ENCODE results near the gene SPIRE2. TPM values are rescaled to one million over a fixed set of nuclear protein-coding genes. Genes with fewer than 3 reads are reported as not detected.

SPIRE2 gene
- total RNA-seq, 1 experiment from 2014 or later: 21.7 TPM

DNA sequence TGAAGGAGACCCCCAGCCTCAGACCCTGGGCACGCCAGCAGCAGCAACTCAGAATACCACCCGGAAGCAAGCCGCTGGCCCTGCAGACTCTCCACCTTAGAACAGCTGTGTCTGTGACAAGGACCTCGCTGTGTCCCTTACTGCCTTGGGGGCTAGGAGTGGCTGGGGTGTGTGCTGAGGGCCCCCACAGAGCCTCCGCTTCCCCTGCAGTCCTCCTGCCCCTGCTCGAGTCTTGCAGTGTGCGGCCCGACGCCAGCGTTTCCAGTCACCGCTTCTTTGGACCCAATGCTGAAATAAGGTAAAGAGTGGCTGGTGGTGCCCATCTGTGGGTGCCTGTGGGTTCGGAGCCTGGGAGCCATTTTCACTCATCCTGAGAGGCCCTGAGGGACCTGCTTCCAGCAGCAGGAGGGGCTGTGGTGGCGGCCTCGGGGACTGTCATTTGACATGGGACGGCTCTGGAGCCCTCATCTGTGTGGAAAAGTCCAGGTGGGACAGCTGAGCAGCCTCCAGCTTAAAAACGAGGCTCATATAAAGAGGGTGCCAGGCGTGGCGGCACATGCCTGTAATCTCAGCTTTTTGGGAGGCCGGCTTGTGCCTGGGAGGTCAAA, 75.7 kb downstream of the SPIRE2 start:
- Histone ChIP-seq H3K27ac (ENCODE audit: low read length) (no peak overlapping the region), H3K36me3 (ENCODE audit: control insufficient read depth, insufficient read depth, low read length) (no peaks in the 10 kb centered on the region; the same call in 1 of the 2 replicates), H3K9me3 (ENCODE audit: control insufficient read depth, insufficient read depth, low read depth, low read length) (no peaks in the 10 kb centered on the region), H3K27me3 (ENCODE audit: control insufficient read depth, insufficient read depth, low read length) (no peaks in the 10 kb centered on the region), H3K4me1 (ENCODE audit: control insufficient read depth, insufficient read depth, low read length) (no peaks in the 10 kb centered on the region), H3K4me3 (ENCODE audit: low read depth in 2 of 2, low read length in 2 of 2) (no peak overlapping the region)
- DNase-seq (ENCODE audit: low read depth, low spot score) (no peak), ATAC-seq (no peak)
- TF ChIP-seq, protein P1, sequence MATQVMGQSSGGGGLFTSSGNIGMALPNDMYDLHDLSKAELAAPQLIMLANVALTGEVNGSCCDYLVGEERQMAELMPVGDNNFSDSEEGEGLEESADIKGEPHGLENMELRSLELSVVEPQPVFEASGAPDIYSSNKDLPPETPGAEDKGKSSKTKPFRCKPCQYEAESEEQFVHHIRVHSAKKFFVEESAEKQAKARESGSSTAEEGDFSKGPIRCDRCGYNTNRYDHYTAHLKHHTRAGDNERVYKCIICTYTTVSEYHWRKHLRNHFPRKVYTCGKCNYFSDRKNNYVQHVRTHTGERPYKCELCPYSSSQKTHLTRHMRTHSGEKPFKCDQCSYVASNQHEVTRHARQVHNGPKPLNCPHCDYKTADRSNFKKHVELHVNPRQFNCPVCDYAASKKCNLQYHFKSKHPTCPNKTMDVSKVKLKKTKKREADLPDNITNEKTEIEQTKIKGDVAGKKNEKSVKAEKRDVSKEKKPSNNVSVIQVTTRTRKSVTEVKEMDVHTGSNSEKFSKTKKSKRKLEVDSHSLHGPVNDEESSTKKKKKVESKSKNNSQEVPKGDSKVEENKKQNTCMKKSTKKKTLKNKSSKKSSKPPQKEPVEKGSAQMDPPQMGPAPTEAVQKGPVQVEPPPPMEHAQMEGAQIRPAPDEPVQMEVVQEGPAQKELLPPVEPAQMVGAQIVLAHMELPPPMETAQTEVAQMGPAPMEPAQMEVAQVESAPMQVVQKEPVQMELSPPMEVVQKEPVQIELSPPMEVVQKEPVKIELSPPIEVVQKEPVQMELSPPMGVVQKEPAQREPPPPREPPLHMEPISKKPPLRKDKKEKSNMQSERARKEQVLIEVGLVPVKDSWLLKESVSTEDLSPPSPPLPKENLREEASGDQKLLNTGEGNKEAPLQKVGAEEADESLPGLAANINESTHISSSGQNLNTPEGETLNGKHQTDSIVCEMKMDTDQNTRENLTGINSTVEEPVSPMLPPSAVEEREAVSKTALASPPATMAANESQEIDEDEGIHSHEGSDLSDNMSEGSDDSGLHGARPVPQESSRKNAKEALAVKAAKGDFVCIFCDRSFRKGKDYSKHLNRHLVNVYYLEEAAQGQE (IDR thresholded peaks at IDR 0.05; ENCODE audit: insufficient read depth in 1 of 2, low read depth in 2 of 2, low read length in 1 of 2): no peak
- TF ChIP-seq TCF7L2 (IDR thresholded peaks at IDR 0.05; ENCODE audit: low read depth, low read length): no peak
- no peak for TF ChIP-seq SIN3A (IDR thresholded peaks at IDR 0.05; ENCODE audit: borderline replicate concordance, insufficient read depth, low read depth, low read length)
- no peak for TF ChIP-seq POLR2AphosphoS5 (IDR thresholded peaks at IDR 0.05; ENCODE audit: low read depth, low read length)
- TF ChIP-seq, protein P2, sequence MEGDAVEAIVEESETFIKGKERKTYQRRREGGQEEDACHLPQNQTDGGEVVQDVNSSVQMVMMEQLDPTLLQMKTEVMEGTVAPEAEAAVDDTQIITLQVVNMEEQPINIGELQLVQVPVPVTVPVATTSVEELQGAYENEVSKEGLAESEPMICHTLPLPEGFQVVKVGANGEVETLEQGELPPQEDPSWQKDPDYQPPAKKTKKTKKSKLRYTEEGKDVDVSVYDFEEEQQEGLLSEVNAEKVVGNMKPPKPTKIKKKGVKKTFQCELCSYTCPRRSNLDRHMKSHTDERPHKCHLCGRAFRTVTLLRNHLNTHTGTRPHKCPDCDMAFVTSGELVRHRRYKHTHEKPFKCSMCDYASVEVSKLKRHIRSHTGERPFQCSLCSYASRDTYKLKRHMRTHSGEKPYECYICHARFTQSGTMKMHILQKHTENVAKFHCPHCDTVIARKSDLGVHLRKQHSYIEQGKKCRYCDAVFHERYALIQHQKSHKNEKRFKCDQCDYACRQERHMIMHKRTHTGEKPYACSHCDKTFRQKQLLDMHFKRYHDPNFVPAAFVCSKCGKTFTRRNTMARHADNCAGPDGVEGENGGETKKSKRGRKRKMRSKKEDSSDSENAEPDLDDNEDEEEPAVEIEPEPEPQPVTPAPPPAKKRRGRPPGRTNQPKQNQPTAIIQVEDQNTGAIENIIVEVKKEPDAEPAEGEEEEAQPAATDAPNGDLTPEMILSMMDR (IDR thresholded peaks at IDR 0.05): no peak
- in situ Hi-C loops (cut with HindIII; ENCODE audit: low pct_unique_long_range_greater_than_20kb, low sequenced_read_pairs) (no loop called here), intact Hi-C loops (cut with micrococcal nuclease; ENCODE audit: unreplicated experiment) (no loop called here)
- BruUV-seq (replicated peaks): no TSS peak
- POLR2A ChIA-PET: no interaction called here
- CTCF ChIA-PET: no interaction called here

DNA sequence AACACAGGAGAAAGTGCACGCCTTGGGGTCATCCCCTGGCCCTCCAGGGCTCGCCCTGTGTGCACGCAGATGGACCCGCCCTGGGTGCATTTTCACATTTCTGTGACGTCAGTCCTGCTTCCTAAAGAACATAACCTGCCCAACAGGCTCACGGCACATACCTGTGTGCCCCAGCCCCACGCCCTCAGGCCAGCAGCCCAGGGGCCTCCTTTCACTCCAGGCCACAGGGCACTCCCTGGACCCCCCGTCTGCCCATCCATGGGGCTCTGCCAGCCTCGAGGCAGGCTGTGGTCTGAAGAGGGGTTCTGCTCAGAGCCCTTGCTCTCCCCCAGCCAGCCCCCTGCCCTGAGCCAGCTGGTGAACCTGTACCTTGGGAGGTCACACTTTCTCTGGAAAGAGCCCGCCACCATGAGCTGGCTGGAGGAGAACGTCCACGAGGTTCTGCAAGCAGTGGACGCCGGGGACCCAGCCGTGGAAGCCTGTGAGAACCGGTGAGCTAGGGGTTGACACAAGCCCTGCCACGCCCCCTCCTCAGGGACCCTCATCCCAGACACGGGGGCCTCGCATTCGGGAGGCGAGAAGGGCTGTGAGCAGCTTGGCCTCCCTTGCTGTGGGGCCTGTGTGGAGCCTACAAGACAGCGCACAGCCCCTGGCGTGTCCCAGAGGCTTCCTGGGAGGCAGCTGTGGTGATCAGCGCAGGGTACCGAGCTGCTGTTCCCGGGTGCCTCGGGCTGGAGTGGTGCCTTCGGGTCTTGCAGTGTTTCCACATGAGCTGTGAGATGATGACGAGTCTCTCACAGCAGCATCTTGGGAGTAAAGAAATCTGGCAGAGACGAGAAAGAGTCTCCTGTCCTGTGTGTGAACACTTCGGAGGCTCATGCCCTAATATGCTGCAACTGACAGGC, 76.6 kb downstream of the SPIRE2 start:
- TF ChIP-seq TCF7L2 (IDR thresholded peaks at IDR 0.05; ENCODE audit: low read depth, low read length): no peak
- no peak for TF ChIP-seq POLR2AphosphoS5 (IDR thresholded peaks at IDR 0.05; ENCODE audit: low read depth, low read length)
- TF ChIP-seq, protein P2 (IDR thresholded peaks at IDR 0.05): no peak
- TF ChIP-seq, protein P1 (IDR thresholded peaks at IDR 0.05; ENCODE audit: insufficient read depth in 1 of 2, low read depth in 2 of 2, low read length in 1 of 2): no peak
- in situ Hi-C loops (cut with HindIII; ENCODE audit: low pct_unique_long_range_greater_than_20kb, low sequenced_read_pairs) (no loop called here), intact Hi-C loops (cut with micrococcal nuclease; ENCODE audit: unreplicated experiment) (no loop called here)
- ChIA-PET CTCF (no interaction called here), POLR2A (no interaction called here)
- Histone ChIP-seq H3K9me3 (ENCODE audit: control insufficient read depth, insufficient read depth, low read depth, low read length) (no peaks in the 10 kb centered on the region), H3K36me3 (ENCODE audit: control insufficient read depth, insufficient read depth, low read length) (no peaks in the 10 kb centered on the region; the same call in 1 of the 2 replicates), H3K27me3 (ENCODE audit: control insufficient read depth, insufficient read depth, low read length) (no peaks in the 10 kb centered on the region), H3K4me1 (ENCODE audit: control insufficient read depth, insufficient read depth, low read length) (no peaks in the 10 kb centered on the region), H3K4me3 (ENCODE audit: low read depth in 2 of 2, low read length in 2 of 2) (no peak overlapping the region), H3K27ac (ENCODE audit: low read length) (no peak overlapping the region)
- no TSS peak for BruUV-seq (replicated peaks)
- no peak for ATAC-seq
- DNase-seq (ENCODE audit: low read depth, low spot score): no peak

Data from Panc1 (cell line).